HUDEP-2 (cell line): ENCODE results near the gene AMBRA1.
"Not testable (repeated sequence)": the region's sequence is repeated elsewhere in the genome, so short reads cannot be mapped to it uniquely, and the experiment has no call there.

Experiments
- DNase-seq, 76 experiments: peaks; one replicate each; lab custom pipeline; 2025; ENCODE audit not compliant: unreplicated experiment in 76 of 76; lab: John Stamatoyannopoulos, UW

Gene AMBRA1

GRCh38 chr11:46615756-46616155 is 21.9 kb upstream of the AMBRA1 start:
- DNase-seq: no peak

GRCh38 chr11:46612326-46612725 is 18.5 kb upstream of the AMBRA1 start:
- DNase-seq: peak in 4 of 76 experiments; percentile 45 to 60 (median 53)

GRCh38 chr11:46611526-46612304 is 17.9 kb upstream of the AMBRA1 start:
- peak in 74 of 76 experiments; percentile 13 to 93 (median 74) for DNase-seq

GRCh38 chr11:46609386-46609785 is 15.6 kb upstream of the AMBRA1 start:
- no peak for DNase-seq

GRCh38 chr11:46607516-46607915 is 13.7 kb upstream of the AMBRA1 start:
- no peak for DNase-seq

- no peak for DNase-seq
These were observed 11.0 kb upstream of the AMBRA1 start for GRCh38 chr11:46604796-46605195.

GRCh38 chr11:46603704-46604308 is 10.0 kb upstream of the AMBRA1 start:
- no peak for DNase-seq

- no peak for DNase-seq
These were observed 7.3 kb upstream of the AMBRA1 start for GRCh38 chr11:46601129-46601528.

- DNase-seq: no peak
These were observed 6.6 kb upstream of the AMBRA1 start for GRCh38 chr11:46600194-46600960.

GRCh38 chr11:46599340-46600193 is 5.7 kb upstream of the AMBRA1 start:
- DNase-seq: no peak

GRCh38 chr11:46597609-46598219 is 3.9 kb upstream of the AMBRA1 start:
- DNase-seq: peak in 43 of 76 experiments; percentile 5 to 69 (median 42)

- DNase-seq: no peak
These were observed 3.3 kb upstream of the AMBRA1 start for GRCh38 chr11:46597155-46597554.

- no peak for DNase-seq
These were observed 962 bp upstream of the AMBRA1 start for GRCh38 chr11:46594785-46595184.

GRCh38 chr11:46594374-46594700 is 514 bp upstream of the AMBRA1 start:
- DNase-seq: no peak

GRCh38 chr11:46590740-46591605 is 2.9 kb downstream of the AMBRA1 start:
- DNase-seq: no peak

GRCh38 chr11:46588915-46589314 is 4.9 kb downstream of the AMBRA1 start:
- DNase-seq: peak in 2 of 76 experiments; percentile 15 to 22

GRCh38 chr11:46588131-46588530 is 5.7 kb downstream of the AMBRA1 start:
- DNase-seq: no peak

- not testable (repeated sequence) for DNase-seq
These were observed 10.3 kb downstream of the AMBRA1 start for GRCh38 chr11:46583513-46583912.

GRCh38 chr11:46582588-46582987 is 11.2 kb downstream of the AMBRA1 start:
- DNase-seq: no peak
